K562 (cell line): ENCODE results near the gene MLLT3. TPM values are rescaled to one million over a fixed set of nuclear protein-coding genes. Genes with fewer than 3 reads are reported as not detected.

Source experiments
- ATAC-seq: fragments of 200-7000 bp; cut with Tn5 transposase; 3 replicates; pipeline ENCODE4 v1.9.1; 2020; ENCODE audit warnings: moderate library complexity
- BruUV-seq: library from RNA; stranded (reverse); fragments of 400-500 nt; replicated peaks from 2 replicates; lab custom pipeline; 2021; lab: Mats Ljungman, UMichigan
- CTCF ChIA-PET: fragments of 300-600 bp; formaldehyde crosslinking; extraction: SDS; loops from one replicate; lab custom pipeline; 2021; ENCODE audit warnings: low intra/inter-chr PET ratio; lab: Yijun Ruan, JAX
- POLR2A ChIA-PET: fragments of 300-600, 350-650 bp; sonication (Branson Sonifier 250); formaldehyde crosslinking; extraction: SDS; loops from one replicate; lab custom pipeline; 2021; ENCODE audit warnings: antibody characterized with exemption, inconsistent platforms; lab: Yijun Ruan, JAX
- DNase-seq, 4 experiments: peaks; one replicate each; pipeline versions ENCODE4 v3.0.0 to v3.0.0-alpha.2; 2011 to 2018; ENCODE audit warnings: low spot score in 3 of 4, mixed read lengths in 3 of 4; ENCODE audit errors: extremely low read depth in 1 of 4
- FAIRE-seq: peaks from 2 replicates; lab custom pipeline; 2011; peaks lifted over from hg19 to GRCh38; lab: Jason Lieb, UNC
- H2AFZ ChIP-seq: 2 replicates; pipeline ENCODE4 v1.6.0; 2011; ENCODE audit warnings: low read depth, low read length, control low read depth, inconsistent platforms
- H3K27ac ChIP-seq: fragments of 200-600 bp; 3 replicates; pipeline ENCODE4 v1.8.0; 2011; ENCODE audit warnings: low read depth, mild to moderate bottlenecking, control low read depth, inconsistent platforms, low read length, moderate library complexity, mixed read lengths; ENCODE audit errors: extremely low read depth
- H3K27me3 ChIP-seq, 2 experiments: fragments of 300-600 bp in 1 of 2; 2 replicates in 1 of 2; 3 replicates in 1 of 2; pipeline versions ENCODE4 v1.6.0 to v1.8.0; 2011; ENCODE audit warnings: inconsistent platforms in 2 of 2, low read length in 2 of 2, mild to moderate bottlenecking in 1 of 2, mixed read lengths in 1 of 2, moderate library complexity in 1 of 2; ENCODE audit not compliant: control insufficient read depth in 2 of 2, insufficient read depth in 2 of 2
- H3K36me3 ChIP-seq: fragments of 300-600 bp; 3 replicates; pipeline ENCODE4 v1.8.0; 2011; ENCODE audit warnings: mild to moderate bottlenecking, low read length, inconsistent platforms; ENCODE audit not compliant: control insufficient read depth, insufficient read depth
- H3K4me1 ChIP-seq, 2 experiments: fragments of 200-600 bp in 1 of 2; replicated peaks in 1 of 2; 2 replicates in 1 of 2; 3 replicates in 1 of 2; pipeline versions ENCODE4 v1.5.1 to v1.8.0; 2011; ENCODE audit warnings: inconsistent platforms in 2 of 2, low read length in 2 of 2, mild to moderate bottlenecking in 1 of 2, mixed read lengths in 1 of 2, moderate library complexity in 1 of 2; ENCODE audit not compliant: control insufficient read depth in 2 of 2, insufficient read depth in 2 of 2
- H3K4me2 ChIP-seq: 2 replicates; pipeline ENCODE4 v1.6.1; 2011; ENCODE audit warnings: low read length, control low read depth, inconsistent platforms, mixed read lengths; ENCODE audit not compliant: insufficient read depth
- H3K4me3 ChIP-seq: fragments of 200-600 bp; sonication (generic), shearing (Covaris generic); 2 replicates; pipeline ENCODE4 v1.5.1; 2016; ENCODE audit warnings: control low read depth, inconsistent platforms
- H3K79me2 ChIP-seq: fragments of 200-600 bp; 3 replicates; pipeline ENCODE4 v1.8.0; 2011; ENCODE audit warnings: low read length, inconsistent platforms; ENCODE audit not compliant: control insufficient read depth, insufficient read depth
- H3K9ac ChIP-seq, 2 experiments: 2 replicates each; pipeline versions ENCODE4 v1.6.0 to v1.6.1; 2011; ENCODE audit warnings: low read depth in 2 of 2, low read length in 2 of 2, control low read depth in 1 of 2, inconsistent platforms in 1 of 2, mild to moderate bottlenecking in 1 of 2, mixed read lengths in 1 of 2; ENCODE audit not compliant: insufficient read depth in 1 of 2
- H3K9me1 ChIP-seq: one replicate; pipeline ENCODE4 v1.6.0; 2011; ENCODE audit warnings: inconsistent platforms, mild to moderate bottlenecking, low read length, moderate library complexity; ENCODE audit not compliant: control insufficient read depth, insufficient read depth
- H3K9me3 ChIP-seq: replicated peaks from 2 replicates; pipeline ENCODE4 v1.5.1; 2011; ENCODE audit warnings: low read depth, low read length, inconsistent platforms; ENCODE audit not compliant: control insufficient read depth, insufficient read depth
- H4K20me1 ChIP-seq: replicated peaks from 2 replicates; pipeline ENCODE4 v1.6.1; 2011; ENCODE audit warnings: low read length, inconsistent platforms, mixed read lengths; ENCODE audit not compliant: control insufficient read depth, insufficient read depth
- IRF1 ChIP-seq: sonication (generic); formaldehyde crosslinking; IDR thresholded peaks from 2 replicates; pipeline ENCODE4 v1.8.0; 2022; ENCODE audit warnings: missing genetic modification reagents, mild to moderate bottlenecking, borderline replicate concordance
- MEF2A ChIP-seq: IDR thresholded peaks from 2 replicates; pipeline ENCODE4 v1.6.1; 2011; ENCODE audit warnings: low read depth, mild to moderate bottlenecking, low read length, moderate library complexity; ENCODE audit not compliant: control insufficient read depth
- NCOA1 ChIP-seq: fragments of 450-650 bp; IDR thresholded peaks from 2 replicates; pipeline ENCODE4 v1.6.1; 2016; ENCODE audit warnings: low read depth
- NFATC3 ChIP-seq: fragments of 450-650 bp; IDR thresholded peaks from 2 replicates; pipeline ENCODE4 v1.6.1; 2017; ENCODE audit warnings: mild to moderate bottlenecking
- SETDB1 ChIP-seq: IDR thresholded peaks from one replicate; pipeline ENCODE4 v1.6.1; 2012; ENCODE audit warnings: low read length, control low read depth, inconsistent platforms
- SREBF2 ChIP-seq: sonication (generic); formaldehyde crosslinking; IDR thresholded peaks from 2 replicates; pipeline ENCODE4 v1.4.0; 2020; ENCODE audit warnings: mild to moderate bottlenecking, missing genetic modification reagents
- ZFP30 ChIP-seq: fragments of 250-450 bp; sonication (Bioruptor Pico); IDR thresholded peaks from 2 replicates; pipeline ENCODE4 v1.8.0; 2022; ENCODE audit warnings: moderate library complexity, mild to moderate bottlenecking, inconsistent platforms, borderline replicate concordance
- ZNF239 ChIP-seq: fragments of 250-450 bp; sonication (Bioruptor Pico); IDR thresholded peaks from 2 replicates; pipeline ENCODE4 v1.4.0; 2020; ENCODE audit warnings: mild to moderate bottlenecking
- WGBS: fragments of 100-300 bp; shearing (Covaris generic); methylation state at CpG from one replicate; pipeline ENCODE4 v1.1.6; 2016; ENCODE audit warnings: low coverage, mixed read lengths; ENCODE audit not compliant: insufficient coverage; ENCODE audit errors: missing lambda C conversion rate; 5-methylcytosine and 5-hydroxymethylcytosine counted together
- in situ Hi-C: fragments of 300-500 bp; cut with MboI; formaldehyde crosslinking; loops from 4 replicates; pipeline ENCODE4 v1.15.0; 2018; ENCODE audit warnings: inconsistent platforms, mixed read lengths
- intact Hi-C: fragments of 100-400 bp; cut with micrococcal nuclease; formaldehyde crosslinking; loops from 2 replicates; pipeline ENCODE4 v1.14.2; 2022
- polyA plus RNA-seq, 8 experiments: library from polyadenylated mRNA; depleted of rRNA in 4 of 8; stranded (reverse) in 5 of 8; unstranded in 3 of 8; fragments of >200 nt; fragmentation: Nextera tagmentation in 2 of 8; fragmentation: Illumina TruSeq in 1 of 8; extraction: Ambion mirVana in 2 of 8; extraction: Trizol in 1 of 8; gene quantifications; 2 replicates each; pipeline versions ENCODE4 v1.2.1 to v1.2.3, GENCODE V29; 2011 to 2014; ENCODE audit warnings: inconsistent platforms in 1 of 8, missing spikeins in 1 of 8
- total RNA-seq, 7 experiments: library from RNA; depleted of rRNA in 6 of 7; stranded (reverse); fragments of >200 nt in 6 of 7; fragmentation: Illumina TruSeq in 2 of 7; extraction: Trizol in 2 of 7; gene quantifications; 2 replicates each; pipeline versions ENCODE4 v1.2.1 to v1.2.3, GENCODE V29; 2011 to 2021; ENCODE audit warnings: low replicate concordance in 1 of 7

MLLT3 gene
- total and polyA plus RNA-seq, 9 of the 15 experiments (the other 6 are each of a cell fraction or from before 2014, with no cell fraction given) = 0.07 to 0.42 (median 0.22) TPM; not detected in 4

- POLR2A ChIA-PET = no interaction called here
- no peak overlapping the region for H3K9ac ChIP-seq
- H3K36me3 ChIP-seq = no peaks in the 10 kb centered on the region
- H3K27ac ChIP-seq = no peak overlapping the region
- TF ChIP-seq ZNF239 (CRISPR knock-in tag) (no peak), SETDB1 (no peak), MEF2A (no peak), IRF1 (CRISPR knock-in tag) (no peak), NFATC3 (no peak), SREBF2 (CRISPR knock-in tag) (no peak), NCOA1 (no peak), ZFP30 (CRISPR knock-in tag) (no peak)
- FAIRE-seq (no peak), ATAC-seq (no peak), DNase-seq (no peak)
- no peak overlapping the region for H3K4me3 ChIP-seq
- H3K4me1 ChIP-seq = no peaks in the 10 kb centered on the region
- H2AFZ ChIP-seq = no peak overlapping the region
- intact Hi-C loops (no loop called here), in situ Hi-C loops (no loop called here)
- H3K9me1 ChIP-seq = no peaks in the 10 kb centered on the region
- no peaks in the 10 kb centered on the region for H3K79me2 ChIP-seq
- no TSS peak for BruUV-seq
- CTCF ChIA-PET = no interaction called here
- no peaks in the 10 kb centered on the region for H3K9me3 ChIP-seq
- no peaks in the 10 kb centered on the region for H3K27me3 ChIP-seq
- 0% methylated on average over 2 of the region's 3 CpGs for WGBS
- H4K20me1 ChIP-seq = no peaks in the 10 kb centered on the region
- H3K4me2 ChIP-seq = no peak overlapping the region
These were observed 14.7 kb upstream of the MLLT3 start for GRCh38 chr9:20636888-20637440.
